NCI-H748 treated with DMSO at 0.1 percent for 48 hours (cell line): ENCODE data around the gene TRIP4.
"Not testable (repeated sequence)": the region's sequence is repeated elsewhere in the genome, so short reads cannot be mapped to it uniquely, and the experiment has no call there.

Experiments used
- DNase-seq: peaks from one replicate; lab custom pipeline; 2025; lab: John Stamatoyannopoulos, UW

The TRIP4 gene

GRCh38 chr15:64490598-64491259 lies 103.1 kb downstream of the TRIP4 start:
- no peak for DNase-seq

DNA sequence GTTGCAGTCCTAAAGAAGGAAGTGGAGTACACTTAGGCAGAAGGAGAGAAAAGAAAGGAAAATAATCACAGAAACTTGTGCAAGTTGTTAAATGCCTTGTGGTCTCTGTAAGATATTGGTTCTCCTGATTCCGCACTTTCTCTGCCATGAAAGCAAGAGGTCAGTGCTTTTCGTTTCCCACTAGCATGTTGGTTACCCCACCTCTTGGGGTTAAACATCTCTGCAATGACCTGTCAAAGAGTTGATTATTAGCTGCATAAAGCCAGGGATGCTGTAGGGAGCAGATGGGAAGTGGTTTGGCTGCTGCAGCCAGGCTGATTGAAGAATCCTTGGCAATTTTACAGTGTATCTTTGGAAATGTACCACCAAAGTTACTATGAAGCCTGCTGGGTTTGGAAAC lies 106.0 kb downstream of the TRIP4 start:
- DNase-seq = no peak

DNA sequence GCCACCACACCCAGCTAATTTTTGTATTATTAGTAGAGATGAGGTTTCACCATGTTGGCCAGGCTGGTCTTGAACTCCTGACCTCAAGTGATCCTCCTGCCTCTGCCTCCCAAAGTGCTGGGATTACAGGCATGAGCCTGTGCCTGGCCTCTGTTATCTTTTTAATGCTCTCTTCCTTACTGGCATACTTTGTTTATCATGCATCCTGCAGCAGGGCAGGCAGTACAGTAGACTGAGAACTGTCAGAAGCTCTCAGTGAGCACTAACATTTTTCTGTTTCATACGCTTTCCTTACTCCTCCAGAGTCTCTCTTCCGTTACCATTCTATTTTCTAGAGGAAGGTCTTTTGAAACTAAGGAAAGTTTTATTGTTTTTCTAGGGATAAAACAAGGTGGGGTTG lies 108.3 kb downstream of the TRIP4 start:
- not testable (repeated sequence) for DNase-seq

DNA sequence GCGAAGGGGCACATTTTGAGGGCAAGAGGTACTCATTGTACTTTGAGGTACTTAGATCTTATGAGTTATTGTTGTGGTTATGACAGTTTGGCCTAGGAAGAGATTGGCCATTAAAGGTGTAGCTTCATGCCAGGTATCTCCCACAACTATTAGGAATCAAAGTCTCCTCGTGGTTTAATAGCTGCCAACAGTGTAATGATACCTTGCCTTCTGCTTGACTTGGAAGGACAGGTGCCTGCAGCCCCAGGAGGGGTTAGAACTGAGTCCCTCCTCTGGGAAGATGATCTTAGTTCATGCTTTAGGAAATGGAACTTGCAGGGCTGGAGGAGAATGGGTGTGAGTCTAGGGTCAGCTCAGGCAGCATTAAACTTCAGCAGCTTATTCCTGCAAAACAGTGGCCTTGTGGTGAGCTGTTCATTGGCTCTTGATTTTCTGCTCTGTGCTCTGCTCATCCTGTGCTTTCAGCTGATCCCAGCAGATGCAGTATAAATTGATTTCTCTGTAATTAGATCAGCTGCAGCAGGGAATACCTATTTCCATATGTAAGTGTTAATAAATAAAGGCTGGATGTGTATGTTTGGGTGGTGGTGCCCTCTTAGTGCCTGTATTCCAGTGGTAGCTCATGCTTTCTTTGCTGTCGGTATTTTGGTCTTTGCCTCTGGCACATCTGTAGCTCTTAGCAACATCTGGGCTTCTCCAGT lies 113.2 kb downstream of the TRIP4 start:
- DNase-seq = no peak

- no peak for DNase-seq
Measured at GRCh38 chr15:64501396-64501715, 113.7 kb downstream of the TRIP4 start.

DNA sequence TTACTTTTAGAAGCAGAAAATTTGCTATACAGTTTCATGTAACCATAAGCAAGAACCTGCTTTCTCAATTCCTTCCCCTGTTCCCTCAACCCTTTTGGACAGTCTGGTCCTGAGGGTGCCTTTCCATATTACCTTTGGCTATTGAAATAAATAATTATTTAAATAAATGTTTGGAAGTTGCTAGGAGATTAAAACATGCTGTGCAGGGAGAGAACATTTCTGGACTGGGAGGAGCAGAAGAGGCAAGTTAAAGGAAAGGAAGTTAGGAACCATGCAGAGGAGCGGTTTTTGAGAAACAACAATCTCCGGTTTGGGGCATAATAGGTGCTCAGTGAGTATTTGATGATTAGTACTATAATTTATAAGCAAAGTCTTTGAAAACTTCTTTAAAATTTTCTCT lies 114.5 kb downstream of the TRIP4 start:
- DNase-seq = no peak

DNA sequence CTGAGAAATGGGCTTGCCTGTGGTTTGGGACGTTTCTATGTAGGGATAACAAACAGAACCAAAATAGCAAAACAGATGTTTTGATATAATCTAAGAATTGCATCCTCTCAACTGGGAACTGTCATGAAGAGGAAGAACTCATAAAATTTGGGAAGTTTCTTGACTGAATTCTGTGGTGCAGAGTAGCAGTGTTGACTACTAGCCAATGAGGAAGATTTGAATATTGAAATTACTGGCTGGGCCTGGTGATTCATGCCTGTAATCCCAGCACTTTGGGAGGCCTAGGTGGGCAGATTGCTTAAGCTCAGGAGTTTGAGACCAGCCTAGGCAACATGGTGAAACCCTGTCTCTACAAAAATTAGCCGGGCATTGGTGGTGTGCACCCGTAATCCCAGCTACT lies 114.9 kb downstream of the TRIP4 start:
- no peak for DNase-seq

- DNase-seq = no peak
Measured at GRCh38 chr15:64503197-64503596, 115.6 kb downstream of the TRIP4 start.

GRCh38 chr15:64503640-64504039 lies 116.0 kb downstream of the TRIP4 start:
- no peak for DNase-seq
